Stromal cell of bone marrow (primary cell): ENCODE results near the gene LRP3.
"Not testable (repeated sequence)": the region's sequence is repeated elsewhere in the genome, so short reads cannot be mapped to it uniquely, and the experiment has no call there.

Experiments
- DNase-seq: peaks from one replicate; pipeline ENCODE4 v3.0.0-alpha.2; 2012; ENCODE audit warnings: low read depth

The LRP3 gene

GRCh38 chr19:33202546-33203507, 8.7 kb downstream of the LRP3 start:
- DNase-seq: no peak

GRCh38 chr19:33203529-33203928, 9.4 kb downstream of the LRP3 start:
- DNase-seq: no peak

- DNase-seq: no peak
Observed at GRCh38 chr19:33204136-33204973, 10.2 kb downstream of the LRP3 start.

- DNase-seq: no peak
Observed at GRCh38 chr19:33205110-33205509, 11.0 kb downstream of the LRP3 start.

GRCh38 chr19:33205531-33206260, 11.6 kb downstream of the LRP3 start:
- DNase-seq: no peak

GRCh38 chr19:33206261-33207039, 12.3 kb downstream of the LRP3 start:
- DNase-seq: no peak

- no peak for DNase-seq
Observed at GRCh38 chr19:33207040-33207620, 13.0 kb downstream of the LRP3 start.

GRCh38 chr19:33207903-33208302, 13.8 kb downstream of the LRP3 start:
- DNase-seq: no peak

GRCh38 chr19:33208371-33208895, 14.3 kb downstream of the LRP3 start:
- no peak for DNase-seq

- no peak for DNase-seq
Observed at GRCh38 chr19:33208904-33209849, 15.0 kb downstream of the LRP3 start.

GRCh38 chr19:33209850-33210230, 15.7 kb downstream of the LRP3 start:
- DNase-seq: not testable (repeated sequence)

GRCh38 chr19:33210266-33210940, 16.3 kb downstream of the LRP3 start:
- no peak for DNase-seq

- DNase-seq: no peak
Observed at GRCh38 chr19:33211794-33212435, 17.8 kb downstream of the LRP3 start.

- DNase-seq: no peak
Observed at GRCh38 chr19:33212436-33213172, 18.5 kb downstream of the LRP3 start.

GRCh38 chr19:33214596-33214995, 20.5 kb downstream of the LRP3 start:
- DNase-seq: no peak

GRCh38 chr19:33215438-33216197, 21.5 kb downstream of the LRP3 start:
- no peak for DNase-seq

- DNase-seq: no peak
Observed at GRCh38 chr19:33216198-33216830, 22.2 kb downstream of the LRP3 start.
